ENCODE data around the gene OR6N1. TPM values are rescaled to one million over a fixed set of nuclear protein-coding genes. Genes with fewer than 3 reads are reported as not detected.

The OR6N1 gene
- total and polyA plus RNA-seq, 9 of the 15 experiments (the other 6 are each of a cell fraction or from before 2014, with no cell fraction given): 0.01 to 0.07 TPM; not detected in 7

GRCh38 chr1:158754420-158754819 lies 17.6 kb downstream of the OR6N1 start, which contains the start of gene OR6K6:
Gene OR6K6, plus strand, starts transcription at chr1:158754720. Its CDS starts 168 bp downstream, at chr1:158754888.
- Histone ChIP-seq H3K79me2 (ENCODE audit: control insufficient read depth, insufficient read depth, low read length) (no peaks in the 10 kb centered on the region), H3K27ac (ENCODE audit: extremely low read depth, low read depth, low read length) (no peak within 1 kb of the TSS), H4K20me1 (replicated peaks; ENCODE audit: control insufficient read depth, insufficient read depth, low read length) (no peaks in the 10 kb centered on the region), H3K4me3 (no peak within 1 kb of the TSS), H3K9me1 (ENCODE audit: control insufficient read depth, insufficient read depth, low read length) (no peaks in the 10 kb centered on the region), H3K4me1 (replicated peaks in 1 of 2; ENCODE audit: control insufficient read depth in 2 of 2, insufficient read depth in 2 of 2, low read length in 2 of 2) (peaks cover 0 to 4% of the 10 kb centered on the region in 2 experiments; a peak in 2 of 5 replicates), H3K4me2 (ENCODE audit: insufficient read depth, low read length) (no peak within 1 kb of the TSS), H3K27me3 (ENCODE audit: control insufficient read depth in 2 of 2, insufficient read depth in 2 of 2, low read length in 2 of 2) (no peaks in the 10 kb centered on the region), H2AFZ (ENCODE audit: low read depth, low read length) (no peak within 1 kb of the TSS), H3K36me3 (ENCODE audit: control insufficient read depth, insufficient read depth, low read length) (no peaks in the 10 kb centered on the region), H3K9ac (ENCODE audit: insufficient read depth in 1 of 2, low read depth in 2 of 2, low read length in 2 of 2) (no peak within 1 kb of the TSS), H3K9me3 (replicated peaks; ENCODE audit: control insufficient read depth, insufficient read depth, low read depth, low read length) (no peaks in the 10 kb centered on the region)
- BruUV-seq (replicated peaks): no TSS peak
- ChIA-PET POLR2A (interaction anchor here (0.6 to 0.7 kb wide), 2 partner anchors 20 to 108 kb away, joined by 3 read pairs; no protein-coding TSS in a partner anchor), CTCF (ENCODE audit: low intra/inter-chr PET ratio) (no interaction called here)
- intact Hi-C loops (cut with micrococcal nuclease): no loop called here
- DNase-seq (ENCODE audit: extremely low read depth in 1 of 4, low spot score in 3 of 4) (no peak), ATAC-seq (no peak), FAIRE-seq (no peak)
- 6% methylated on average over 2 of the region's 2 CpGs for WGBS (ENCODE audit: insufficient coverage, low coverage, missing lambda C conversion rate)
- TF ChIP-seq MECOM (CRISPR knock-in tag; IDR thresholded peaks at IDR 0.05): no peak
- in situ Hi-C loops (cut with MboI): no loop called here

GRCh38 chr1:158752155-158752712 lies 19.8 kb downstream of the OR6N1 start:
- intact Hi-C loops (cut with micrococcal nuclease): no loop called here
- in situ Hi-C loops (cut with MboI): no loop called here
- ATAC-seq (peak; percentile 55), FAIRE-seq (no peak), DNase-seq (ENCODE audit: extremely low read depth in 1 of 4, low spot score in 3 of 4) (no peak)
- Histone ChIP-seq H3K27me3 (ENCODE audit: control insufficient read depth in 2 of 2, insufficient read depth in 2 of 2, low read length in 2 of 2) (no peaks in the 10 kb centered on the region), H3K27ac (ENCODE audit: extremely low read depth, low read depth, low read length) (no peak overlapping the region), H2AFZ (ENCODE audit: low read depth, low read length) (no peak overlapping the region), H3K4me3 (no peak overlapping the region), H3K9ac (ENCODE audit: insufficient read depth in 1 of 2, low read depth in 2 of 2, low read length in 2 of 2) (peak overlapping the region in 1 of 2 experiments; percentile 53; a peak in 1 of 4 replicates), H3K9me3 (replicated peaks; ENCODE audit: control insufficient read depth, insufficient read depth, low read depth, low read length) (no peaks in the 10 kb centered on the region), H3K4me1 (replicated peaks in 1 of 2; ENCODE audit: control insufficient read depth in 2 of 2, insufficient read depth in 2 of 2, low read length in 2 of 2) (peaks cover 0 to 4% of the 10 kb centered on the region in 2 experiments; a peak in 2 of 5 replicates), H3K9me1 (ENCODE audit: control insufficient read depth, insufficient read depth, low read length) (no peaks in the 10 kb centered on the region), H3K36me3 (ENCODE audit: control insufficient read depth, insufficient read depth, low read length) (no peaks in the 10 kb centered on the region), H3K79me2 (ENCODE audit: control insufficient read depth, insufficient read depth, low read length) (no peaks in the 10 kb centered on the region), H3K4me2 (ENCODE audit: insufficient read depth, low read length) (no peak overlapping the region), H4K20me1 (replicated peaks; ENCODE audit: control insufficient read depth, insufficient read depth, low read length) (no peaks in the 10 kb centered on the region)
- BruUV-seq (replicated peaks): no TSS peak
- TF ChIP-seq ZC3H4 (CRISPR knock-in tag; IDR thresholded peaks at IDR 0.05; ENCODE audit: borderline replicate concordance): no peak
- no peak for TF ChIP-seq SUPT5H (IDR thresholded peaks at IDR 0.05)
- TF ChIP-seq CREM (IDR thresholded peaks at IDR 0.05; ENCODE audit: low read depth): no peak
- no peak for TF ChIP-seq ATF1 (CRISPR knock-in tag; IDR thresholded peaks at IDR 0.05)
- no peak for TF ChIP-seq ATF1 (tag; IDR thresholded peaks at IDR 0.05)
- TF ChIP-seq, protein P1, sequence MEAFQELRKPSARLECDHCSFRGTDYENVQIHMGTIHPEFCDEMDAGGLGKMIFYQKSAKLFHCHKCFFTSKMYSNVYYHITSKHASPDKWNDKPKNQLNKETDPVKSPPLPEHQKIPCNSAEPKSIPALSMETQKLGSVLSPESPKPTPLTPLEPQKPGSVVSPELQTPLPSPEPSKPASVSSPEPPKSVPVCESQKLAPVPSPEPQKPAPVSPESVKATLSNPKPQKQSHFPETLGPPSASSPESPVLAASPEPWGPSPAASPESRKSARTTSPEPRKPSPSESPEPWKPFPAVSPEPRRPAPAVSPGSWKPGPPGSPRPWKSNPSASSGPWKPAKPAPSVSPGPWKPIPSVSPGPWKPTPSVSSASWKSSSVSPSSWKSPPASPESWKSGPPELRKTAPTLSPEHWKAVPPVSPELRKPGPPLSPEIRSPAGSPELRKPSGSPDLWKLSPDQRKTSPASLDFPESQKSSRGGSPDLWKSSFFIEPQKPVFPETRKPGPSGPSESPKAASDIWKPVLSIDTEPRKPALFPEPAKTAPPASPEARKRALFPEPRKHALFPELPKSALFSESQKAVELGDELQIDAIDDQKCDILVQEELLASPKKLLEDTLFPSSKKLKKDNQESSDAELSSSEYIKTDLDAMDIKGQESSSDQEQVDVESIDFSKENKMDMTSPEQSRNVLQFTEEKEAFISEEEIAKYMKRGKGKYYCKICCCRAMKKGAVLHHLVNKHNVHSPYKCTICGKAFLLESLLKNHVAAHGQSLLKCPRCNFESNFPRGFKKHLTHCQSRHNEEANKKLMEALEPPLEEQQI (IDR thresholded peaks at IDR 0.05): no peak
- TF ChIP-seq RAD21 (CRISPR knock-in tag; conservative IDR thresholded peaks at IDR 0.05 in 1 of 2, IDR thresholded peaks at IDR 0.05 in 1 of 2): peak in 1 of 2 experiments; percentile 3; a peak in 1 of 4 replicates
- POLR2A ChIA-PET: no interaction called here
- CTCF ChIA-PET (ENCODE audit: low intra/inter-chr PET ratio): no interaction called here
- WGBS (ENCODE audit: insufficient coverage, low coverage, missing lambda C conversion rate): 52% methylated on average over 9 of the region's 9 CpGs

Measured in K562 (cell line).